ENCODE results near the gene ADORA2B. TPM values are rescaled to one million over a fixed set of nuclear protein-coding genes. Genes with fewer than 3 reads are reported as not detected.
"Not testable (repeated sequence)": the region's sequence is repeated elsewhere in the genome, so short reads cannot be mapped to it uniquely, and the experiment has no call there.

ADORA2B gene
- total RNA-seq, 1 donor from 2014 or later: 13.0 TPM

DNA sequence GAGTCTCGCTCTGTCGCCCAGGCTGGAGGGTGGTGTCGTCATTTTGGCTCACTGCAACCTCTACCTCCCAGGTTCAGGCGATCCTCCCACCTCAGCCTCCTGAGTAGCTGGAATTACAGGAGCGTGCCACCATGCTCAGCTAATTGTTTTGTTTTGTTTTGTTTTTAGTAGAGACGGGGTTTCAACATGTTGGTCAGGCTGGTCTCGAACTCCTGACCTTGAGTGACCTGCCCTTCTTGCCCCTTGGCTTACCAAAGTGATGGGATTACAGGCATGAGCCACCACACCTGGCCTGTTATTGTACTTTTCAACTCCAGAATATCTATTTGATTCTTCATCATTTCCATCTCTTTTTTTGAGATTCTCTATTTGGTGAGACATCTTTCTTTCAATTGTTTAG lies 9.0 kb upstream of the ADORA2B start:
- TF ChIP-seq CTCF (IDR thresholded peaks at IDR 0.05; ENCODE audit: insufficient read depth, low read length, poor library complexity, severe bottlenecking): no peak
- Histone ChIP-seq H3K36me3 (ENCODE audit: control insufficient read depth, insufficient read depth, low read length) (no peaks in the 10 kb centered on the region), H3K4me3 (ENCODE audit: low read depth, low read length) (no peak overlapping the region), H3K27me3 (ENCODE audit: control insufficient read depth, insufficient read depth, low read length) (no peaks in the 10 kb centered on the region)
- no peak for DNase-seq (ENCODE audit: low read depth)

- not testable (repeated sequence) for DNase-seq (ENCODE audit: low read depth); H3K36me3 ChIP-seq (ENCODE audit: control insufficient read depth, insufficient read depth, low read length); H3K4me3 ChIP-seq (ENCODE audit: low read depth, low read length); H3K27me3 ChIP-seq (ENCODE audit: control insufficient read depth, insufficient read depth, low read length)
Observed at GRCh38 chr17:15936481-15936880, 8.4 kb upstream of the ADORA2B start.

DNA sequence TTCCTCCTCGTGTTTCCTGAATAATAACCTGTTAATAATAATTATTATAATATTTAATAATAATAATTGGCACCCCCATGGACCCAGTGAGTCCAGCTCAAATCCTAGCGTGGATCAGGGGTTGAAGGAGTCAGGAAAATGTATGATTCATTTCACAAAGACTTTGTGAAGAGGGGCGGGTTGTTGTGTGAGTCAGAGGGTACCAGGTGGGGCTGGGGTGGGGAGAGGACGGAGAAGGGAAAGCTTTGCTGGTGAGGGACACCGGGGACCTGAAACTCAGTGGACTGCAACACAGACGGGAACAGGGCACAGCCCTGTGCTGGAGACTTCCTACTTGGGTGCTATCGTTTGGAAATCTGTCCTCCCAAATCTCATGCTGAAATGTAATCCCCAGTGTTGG lies 3.1 kb upstream of the ADORA2B start:
- H3K4me3 ChIP-seq (ENCODE audit: low read depth, low read length): no peak overlapping the region
- TF ChIP-seq CTCF (IDR thresholded peaks at IDR 0.05; ENCODE audit: insufficient read depth, low read length, poor library complexity, severe bottlenecking): no peak
- no peaks in the 10 kb centered on the region for H3K36me3 ChIP-seq (ENCODE audit: control insufficient read depth, insufficient read depth, low read length)
- DNase-seq (ENCODE audit: low read depth): no peak
- no peaks in the 10 kb centered on the region for H3K27me3 ChIP-seq (ENCODE audit: control insufficient read depth, insufficient read depth, low read length)

- no peak for DNase-seq (ENCODE audit: low read depth)
- TF ChIP-seq CTCF (IDR thresholded peaks at IDR 0.05; ENCODE audit: insufficient read depth, low read length, poor library complexity, severe bottlenecking): no peak
- no peaks in the 10 kb centered on the region for H3K27me3 ChIP-seq (ENCODE audit: control insufficient read depth, insufficient read depth, low read length)
Observed at GRCh38 chr17:15942207-15942833, 2.6 kb upstream of the ADORA2B start.

GRCh38 chr17:15943971-15944758 lies 765 bp upstream of the ADORA2B start:
- Histone ChIP-seq H3K27me3 (ENCODE audit: control insufficient read depth, insufficient read depth, low read length) (no peaks in the 10 kb centered on the region), H3K4me3 (ENCODE audit: low read depth, low read length) (peak overlapping the region; percentile 46), H3K36me3 (ENCODE audit: control insufficient read depth, insufficient read depth, low read length) (no peaks in the 10 kb centered on the region)
- DNase-seq (ENCODE audit: low read depth): no peak
- no peak for TF ChIP-seq CTCF (IDR thresholded peaks at IDR 0.05; ENCODE audit: insufficient read depth, low read length, poor library complexity, severe bottlenecking)

More at GRCh38 chr17:15942207-15942833, 2.6 kb upstream of the ADORA2B start:
- no peaks in the 10 kb centered on the region for H3K36me3 ChIP-seq (ENCODE audit: control insufficient read depth, insufficient read depth, low read length)
- H3K4me3 ChIP-seq (ENCODE audit: low read depth, low read length): no peak overlapping the region

DNA sequence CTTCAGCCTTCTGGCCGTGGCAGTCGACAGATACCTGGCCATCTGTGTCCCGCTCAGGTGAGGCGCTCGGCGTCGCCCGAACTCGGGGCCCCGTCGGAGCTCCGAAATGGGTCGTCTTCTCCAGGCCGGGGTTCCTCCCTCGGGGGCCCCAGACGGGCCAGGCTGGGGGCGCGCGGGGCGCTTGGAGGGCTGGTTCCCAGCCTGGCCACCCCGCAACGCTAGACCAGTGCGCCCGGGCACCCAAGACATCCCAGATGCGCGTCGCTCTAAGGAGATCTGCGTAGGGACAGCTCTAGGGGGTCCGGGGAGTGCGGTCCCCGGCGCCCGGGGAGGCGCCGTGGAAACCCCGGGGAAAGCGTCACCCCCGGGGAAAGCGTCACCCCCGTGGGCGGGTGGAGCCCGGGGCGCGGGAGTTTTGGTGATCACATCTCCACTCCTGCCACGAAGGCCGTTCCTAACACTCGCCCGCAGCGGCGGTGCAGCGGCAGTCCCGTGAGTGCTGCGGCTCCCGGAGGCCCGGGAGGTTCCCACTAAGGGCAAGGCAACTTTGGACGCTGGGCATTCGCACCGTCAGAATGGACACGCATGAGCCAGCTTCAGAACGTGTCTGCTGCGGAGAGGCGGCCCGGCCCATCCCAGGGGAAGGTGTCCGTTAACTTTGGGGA lies 729 bp downstream of the ADORA2B start:
- DNase-seq (ENCODE audit: low read depth): no peak
- peak overlapping the region; percentile 46 for H3K4me3 ChIP-seq (ENCODE audit: low read depth, low read length)

More for the DNA sequence above, 729 bp downstream of the ADORA2B start:
- H3K36me3 ChIP-seq (ENCODE audit: control insufficient read depth, insufficient read depth, low read length): no peaks in the 10 kb centered on the region
- TF ChIP-seq CTCF (IDR thresholded peaks at IDR 0.05; ENCODE audit: insufficient read depth, low read length, poor library complexity, severe bottlenecking): no peak
- no peaks in the 10 kb centered on the region for H3K27me3 ChIP-seq (ENCODE audit: control insufficient read depth, insufficient read depth, low read length)
